ENCODE measurements around the gene MAGI2. TPM values are rescaled to one million over a fixed set of nuclear protein-coding genes. Genes with fewer than 3 reads are reported as not detected.

Gene MAGI2
- polyA plus RNA-seq, 3 donors, result 0.03 to 0.11 TPM; not detected in 1

DNA sequence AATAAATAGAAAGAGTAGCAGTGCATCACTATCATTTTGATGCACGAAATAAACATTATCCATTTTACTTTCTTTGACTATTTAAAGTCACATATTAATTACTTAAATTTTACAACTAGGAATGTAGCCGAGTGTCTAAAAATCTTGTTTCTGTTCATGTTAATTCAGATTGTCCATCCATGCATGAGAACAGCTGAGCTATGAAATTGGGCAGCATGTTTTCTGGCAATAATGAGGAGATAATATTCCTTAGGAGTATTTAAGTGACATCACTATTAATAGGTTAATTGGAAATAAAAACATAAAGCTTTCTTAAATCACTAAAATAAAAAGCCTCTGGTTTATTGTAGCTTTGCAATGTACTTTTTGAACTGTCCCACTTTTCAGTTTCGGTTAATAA is 1361.1 kb downstream of the MAGI2 start:
- TF ChIP-seq CTCF (IDR thresholded peaks at IDR 0.05), result no peak
- Mint-ChIP-seq H3K4me3 (no peak overlapping the region), H3K36me3 (no peaks in the 10 kb centered on the region), H3K9me3 (peaks cover 0 to 5% (median 0%) of the 10 kb centered on the region in 7 donors), H3K27ac (no peak overlapping the region), H3K4me1 (no peaks in the 10 kb centered on the region), H3K27me3 (ENCODE audit: low read depth in 3 of 3) (peaks cover 0 to 2% (median 0%) of the 10 kb centered on the region in 3 donors)
- H3K27ac ChIP-seq (ENCODE audit: low read depth in 1 of 2, low read length in 2 of 2), result no peak overlapping the region
- H3K4me3 ChIP-seq (replicated peaks in 1 of 3; ENCODE audit: low read depth in 2 of 3, low read length in 3 of 3), result no peak overlapping the region
- no peaks in the 10 kb centered on the region for H3K27me3 ChIP-seq (ENCODE audit: control insufficient read depth in 2 of 2, insufficient read depth in 2 of 2, low read length in 2 of 2)
- H3K36me3 ChIP-seq (replicated peaks in 1 of 2; ENCODE audit: control insufficient read depth in 1 of 2, insufficient read depth in 2 of 2, low read length in 2 of 2), result no peaks in the 10 kb centered on the region
- H4K20me1 ChIP-seq (ENCODE audit: insufficient read depth, low read length), result no peaks in the 10 kb centered on the region
- no peak overlapping the region for H3K4me2 ChIP-seq (replicated peaks; ENCODE audit: extremely low read depth, low read length, poor library complexity, severe bottlenecking)
- H2AFZ ChIP-seq (ENCODE audit: insufficient read depth, low read depth, low read length, poor library complexity, severe bottlenecking), result no peak overlapping the region
- no peak for DNase-seq
- H3K79me2 ChIP-seq (ENCODE audit: insufficient read depth, low read length), result no peaks in the 10 kb centered on the region
- no peaks in the 10 kb centered on the region for H3K4me1 ChIP-seq (ENCODE audit: control insufficient read depth in 1 of 2, insufficient read depth in 2 of 2, low read length in 2 of 2)
- WGBS (ENCODE audit: insufficient coverage), result 100% methylated on average over 1 of the region's 3 CpGs
- intact Hi-C loops (cut with micrococcal nuclease), result no loop called here
- H3K9me3 ChIP-seq (replicated peaks in 1 of 2; ENCODE audit: control insufficient read depth in 1 of 2, insufficient read depth in 1 of 2, low read length in 2 of 2), result no peaks in the 10 kb centered on the region
- no peak overlapping the region for H3K9ac ChIP-seq (ENCODE audit: insufficient read depth, low read length, poor library complexity, severe bottlenecking)

DNA sequence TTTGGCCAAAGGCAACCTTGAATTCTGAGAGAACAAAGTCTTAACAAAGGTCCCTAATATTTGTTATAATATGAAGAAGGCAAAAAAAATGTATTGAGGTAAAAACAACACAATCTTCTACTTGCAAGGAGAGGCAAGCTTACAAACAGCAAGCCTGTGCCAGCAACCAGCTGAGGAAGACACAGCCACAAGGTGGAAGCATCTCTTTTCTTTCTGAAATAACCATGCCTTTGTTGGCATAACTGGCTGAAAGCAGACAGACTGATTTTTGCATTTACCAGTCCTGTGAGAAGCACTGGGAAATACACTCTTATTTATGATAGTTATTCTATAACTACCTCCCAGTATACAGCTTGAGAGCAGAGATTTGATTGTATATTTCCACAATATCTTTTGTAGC is 1362.9 kb downstream of the MAGI2 start:
- no peaks in the 10 kb centered on the region for H3K27me3 ChIP-seq (ENCODE audit: control insufficient read depth in 2 of 2, insufficient read depth in 2 of 2, low read length in 2 of 2)
- Mint-ChIP-seq H3K36me3 (no peaks in the 10 kb centered on the region), H3K4me3 (no peak overlapping the region), H3K9me3 (peaks cover 0 to 5% (median 0%) of the 10 kb centered on the region in 7 donors), H3K27me3 (ENCODE audit: low read depth in 3 of 3) (peaks cover 0 to 2% (median 0%) of the 10 kb centered on the region in 3 donors), H3K27ac (no peak overlapping the region), H3K4me1 (no peaks in the 10 kb centered on the region)
- no peak overlapping the region for H3K27ac ChIP-seq (ENCODE audit: low read depth in 1 of 2, low read length in 2 of 2)
- no peak overlapping the region for H3K4me3 ChIP-seq (replicated peaks in 1 of 3; ENCODE audit: low read depth in 2 of 3, low read length in 3 of 3)
- no peak overlapping the region for H2AFZ ChIP-seq (ENCODE audit: insufficient read depth, low read depth, low read length, poor library complexity, severe bottlenecking)
- intact Hi-C loops (cut with micrococcal nuclease), result no loop called here
- no peak for TF ChIP-seq CTCF (IDR thresholded peaks at IDR 0.05)
- H4K20me1 ChIP-seq (ENCODE audit: insufficient read depth, low read length), result no peaks in the 10 kb centered on the region
- no peaks in the 10 kb centered on the region for H3K4me1 ChIP-seq (ENCODE audit: control insufficient read depth in 1 of 2, insufficient read depth in 2 of 2, low read length in 2 of 2)
- no peak overlapping the region for H3K4me2 ChIP-seq (replicated peaks; ENCODE audit: extremely low read depth, low read length, poor library complexity, severe bottlenecking)
- no peak overlapping the region for H3K9ac ChIP-seq (ENCODE audit: insufficient read depth, low read length, poor library complexity, severe bottlenecking)
- no peaks in the 10 kb centered on the region for H3K79me2 ChIP-seq (ENCODE audit: insufficient read depth, low read length)
- no peak for DNase-seq
- H3K9me3 ChIP-seq (replicated peaks in 1 of 2; ENCODE audit: control insufficient read depth in 1 of 2, insufficient read depth in 1 of 2, low read length in 2 of 2), result no peaks in the 10 kb centered on the region
- no peaks in the 10 kb centered on the region for H3K36me3 ChIP-seq (replicated peaks in 1 of 2; ENCODE audit: control insufficient read depth in 1 of 2, insufficient read depth in 2 of 2, low read length in 2 of 2)

Data from CD14-positive monocyte (primary cell).